GM18511 (cell line): Measurements from ENCODE around the gene KCNA2.

Source experiments
- ATAC-seq: cut with Tn5 transposase; IDR thresholded peaks from one replicate; pipeline ENCODE4 v1.9.1; 2021; ENCODE audit warnings: mild to moderate bottlenecking, moderate library complexity; ENCODE audit not compliant: unreplicated experiment

Gene KCNA2

DNA sequence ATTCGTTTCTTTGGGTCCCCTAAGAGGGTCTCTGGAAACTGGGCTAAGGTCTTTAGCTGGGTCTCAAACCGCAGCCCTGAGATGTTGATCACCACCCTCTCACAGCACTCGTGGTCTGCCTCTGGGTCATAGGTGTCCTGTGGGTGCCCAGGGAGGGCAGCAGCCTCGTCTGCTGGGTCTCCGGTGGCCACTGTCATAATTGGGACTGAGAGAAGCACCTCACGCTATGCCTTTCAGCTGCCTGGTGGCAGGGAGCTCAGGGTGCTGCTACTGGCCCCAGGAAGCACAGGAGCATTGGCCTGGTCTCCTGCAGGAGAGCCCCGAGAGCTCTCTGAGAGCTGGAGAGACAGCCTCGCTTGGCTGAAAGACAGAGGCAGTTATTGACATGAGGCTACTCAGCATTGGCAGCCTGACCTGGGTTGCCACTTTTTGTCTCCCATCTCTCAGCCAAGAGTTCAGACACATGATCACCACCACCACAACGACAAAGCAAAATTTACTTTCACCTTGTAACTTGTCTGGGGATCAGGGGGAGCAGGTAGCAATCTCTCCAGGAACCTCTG lies 1.5 kb downstream of the KCNA2 start:
- no peak for ATAC-seq

GRCh38 chr1:110603058-110603457 lies 3.1 kb downstream of the KCNA2 start:
- ATAC-seq: no peak

DNA sequence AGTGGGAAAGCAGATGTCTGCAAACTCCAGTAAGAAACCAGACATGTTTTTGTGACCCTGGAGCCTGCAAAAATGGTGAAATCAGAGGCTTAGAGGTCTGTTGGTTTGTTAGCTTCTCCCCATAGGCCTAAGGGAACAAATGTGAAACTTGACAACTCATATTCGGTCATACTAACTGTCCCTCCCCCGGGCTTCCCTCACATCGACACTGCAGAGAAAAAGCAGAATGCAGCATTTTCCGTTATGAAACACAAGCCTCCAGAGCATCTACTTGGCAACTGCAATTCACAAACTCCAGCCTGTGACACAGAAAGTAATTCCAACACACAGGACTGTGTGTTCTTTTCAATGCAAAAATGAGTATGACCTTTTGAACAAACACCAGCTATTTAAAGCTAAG lies 3.7 kb downstream of the KCNA2 start:
- no peak for ATAC-seq

GRCh38 chr1:110601332-110601731 lies 4.8 kb downstream of the KCNA2 start:
- ATAC-seq: no peak

DNA sequence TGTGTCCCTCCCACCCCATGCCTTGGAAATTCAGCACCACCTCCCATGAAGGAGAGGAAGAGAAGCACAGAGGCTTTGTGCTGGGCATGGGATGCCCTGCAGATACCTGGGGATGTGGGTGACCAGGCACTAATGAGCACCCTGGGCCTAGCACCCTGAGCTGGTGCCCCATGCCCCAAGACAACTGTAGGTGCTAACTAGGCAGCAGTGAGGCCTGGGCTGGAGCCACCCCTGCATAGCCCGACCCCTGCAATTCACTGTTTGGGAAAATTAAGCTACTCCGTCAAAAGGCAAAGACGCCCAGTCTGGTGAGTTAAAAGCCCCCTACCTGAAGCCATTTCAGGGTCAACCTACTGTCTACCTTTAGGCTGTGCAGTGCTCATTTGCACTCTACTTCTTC lies 5.4 kb downstream of the KCNA2 start:
- no peak for ATAC-seq

GRCh38 chr1:110597966-110598365 lies 8.2 kb downstream of the KCNA2 start:
- ATAC-seq: no peak

- no peak for ATAC-seq
These were observed 9.8 kb downstream of the KCNA2 start for GRCh38 chr1:110596312-110596711.

- ATAC-seq: no peak
These were observed 10.8 kb downstream of the KCNA2 start for GRCh38 chr1:110595353-110595710.

DNA sequence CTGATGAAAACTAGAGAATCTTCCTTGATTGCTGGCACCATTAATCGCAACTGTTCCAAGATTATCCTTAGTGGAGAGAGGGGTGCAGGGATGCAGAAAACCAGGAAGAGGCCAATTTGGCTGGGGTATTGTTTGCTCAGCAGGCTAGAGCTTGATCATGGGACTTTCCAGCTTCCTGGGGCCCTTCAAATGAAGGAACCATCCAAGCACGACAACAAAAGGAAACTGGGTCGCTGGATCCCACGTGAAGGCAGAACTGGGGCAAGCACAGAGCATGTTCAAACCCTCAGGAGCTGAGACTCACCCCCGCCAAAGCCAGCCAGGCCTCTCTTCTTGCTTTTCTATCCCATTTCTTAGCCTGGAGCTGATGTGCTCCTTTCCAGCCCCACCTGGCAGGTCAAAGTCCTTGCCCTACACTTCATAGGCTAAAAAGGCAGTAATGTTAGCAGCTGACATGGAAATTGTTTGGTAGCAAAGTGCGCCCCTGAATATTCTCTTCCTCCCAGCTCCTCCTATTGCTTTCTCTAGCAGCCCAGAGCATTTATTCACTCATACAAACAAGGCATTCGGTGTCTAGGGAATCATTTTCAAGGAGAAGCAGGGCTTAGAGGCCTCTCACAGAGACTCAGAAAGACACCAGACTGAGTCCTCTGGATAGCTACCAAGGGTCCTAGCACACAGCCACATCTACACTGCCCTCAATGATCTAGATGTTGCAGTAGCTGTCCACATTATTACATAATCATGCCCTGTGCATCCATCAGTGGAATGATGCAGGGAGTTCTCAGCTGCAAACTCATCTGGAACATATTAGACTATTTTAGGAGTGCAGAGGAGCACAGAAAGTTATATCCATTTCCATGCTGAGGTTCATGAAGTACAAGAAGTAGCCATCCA lies 11.5 kb downstream of the KCNA2 start:
- ATAC-seq: no peak

DNA sequence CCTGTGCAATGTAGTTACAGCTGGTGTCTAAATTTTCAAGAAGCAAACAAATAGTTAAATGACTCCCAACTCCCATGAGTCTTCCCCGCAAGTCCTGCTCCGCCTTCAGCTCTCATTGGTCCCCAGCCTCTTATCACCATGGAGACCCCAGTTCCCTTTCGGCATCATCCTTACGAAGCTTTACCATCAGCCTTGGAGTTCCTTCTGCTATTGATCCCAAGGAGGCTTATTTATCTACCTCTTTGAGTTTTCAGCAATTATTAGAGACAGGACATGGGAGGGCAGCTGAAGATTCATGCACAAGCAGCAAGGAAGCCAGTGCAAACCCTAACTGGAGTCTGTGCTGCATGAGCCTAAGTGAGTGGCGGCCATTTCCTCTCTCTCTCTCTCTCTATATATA lies 12.3 kb downstream of the KCNA2 start:
- ATAC-seq: no peak

DNA sequence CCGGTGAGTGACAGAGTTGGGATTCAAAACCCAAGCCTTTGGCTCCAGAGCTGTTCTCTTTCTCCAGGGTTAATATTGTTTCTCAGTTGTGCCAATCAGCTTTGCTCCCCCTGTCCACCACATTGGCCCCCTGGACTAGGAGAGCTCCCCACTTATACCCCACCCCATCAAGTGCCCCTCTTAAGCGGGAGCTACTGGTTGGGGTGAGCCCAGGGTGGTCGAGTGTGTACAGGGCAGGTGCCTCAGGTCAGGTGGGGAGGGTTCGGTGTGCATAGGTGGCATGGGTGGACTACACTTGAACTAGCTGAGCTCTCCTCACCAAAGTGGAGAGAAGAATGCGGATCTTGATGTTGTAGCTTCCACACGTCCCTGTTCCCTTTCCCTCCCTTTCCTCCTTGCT lies 14.2 kb downstream of the KCNA2 start:
- no peak for ATAC-seq

- ATAC-seq: no peak
These were observed 17.2 kb downstream of the KCNA2 start for GRCh38 chr1:110588991-110589390.

- ATAC-seq: no peak
These were observed 17.7 kb downstream of the KCNA2 start for GRCh38 chr1:110588486-110588885.

DNA sequence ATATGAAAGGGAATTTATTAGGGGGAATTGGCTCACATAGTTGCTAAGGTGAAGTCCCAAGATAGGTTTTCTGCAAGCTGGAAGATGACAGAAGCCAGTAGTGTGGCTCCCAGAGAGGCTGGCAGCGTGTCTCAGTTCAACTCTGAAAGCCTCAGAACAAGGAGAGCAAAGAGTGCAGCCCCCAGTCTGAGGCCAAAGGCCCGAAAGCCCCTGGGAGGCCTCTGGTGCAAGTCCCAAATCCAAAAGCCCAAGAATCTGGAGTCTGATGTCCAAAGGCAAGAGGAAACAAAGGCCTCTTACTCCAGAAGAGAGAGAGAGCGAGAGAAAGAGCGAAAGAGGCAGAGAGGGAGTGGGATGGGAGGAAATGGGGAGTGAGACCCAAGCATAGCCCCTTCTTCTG lies 18.3 kb downstream of the KCNA2 start:
- no peak for ATAC-seq

DNA sequence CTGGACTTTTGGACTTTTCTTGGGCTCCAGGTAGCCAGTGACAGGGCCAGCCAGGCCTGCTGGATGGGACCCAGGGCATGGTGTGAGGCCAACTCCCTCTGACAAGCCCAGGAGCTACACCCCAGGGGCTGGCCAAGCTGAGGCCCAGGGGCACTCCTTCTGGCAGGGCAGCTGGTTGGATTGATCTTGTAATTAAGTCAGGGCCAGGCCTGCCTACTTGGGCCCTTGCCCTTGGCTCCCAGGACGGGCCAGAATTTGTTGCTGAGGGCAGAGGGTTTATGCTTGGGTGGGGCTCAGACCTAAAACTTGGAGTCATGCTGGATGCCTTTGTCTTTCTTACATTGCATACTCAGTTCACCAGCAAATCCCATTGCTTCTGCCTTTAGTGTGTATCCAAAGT lies 20.7 kb downstream of the KCNA2 start:
- ATAC-seq: no peak

- no peak for ATAC-seq
These were observed 22.1 kb downstream of the KCNA2 start for GRCh38 chr1:110584045-110584444.

GRCh38 chr1:110583505-110583904 lies 22.7 kb downstream of the KCNA2 start:
- ATAC-seq: no peak

DNA sequence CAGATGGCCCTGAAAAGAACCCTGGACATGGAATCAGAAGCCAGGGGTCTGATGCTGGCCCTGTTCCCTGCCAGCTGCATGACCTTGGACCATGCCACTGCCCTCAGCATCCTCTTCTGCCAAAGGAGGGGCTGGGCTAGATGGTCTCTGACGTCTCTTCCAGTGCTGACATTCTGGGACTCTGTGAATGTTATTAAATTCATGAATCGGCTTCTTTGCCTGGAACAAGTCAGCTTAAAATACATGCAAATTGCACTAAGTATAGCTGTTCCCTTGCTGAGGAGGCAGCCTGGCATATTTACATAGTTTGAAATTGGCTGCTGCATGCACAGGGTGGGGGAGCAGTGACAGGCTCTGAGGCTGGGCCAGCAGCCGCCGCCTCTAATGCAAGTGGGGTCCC lies 23.8 kb downstream of the KCNA2 start:
- ATAC-seq: no peak

GRCh38 chr1:110581682-110582145 lies 24.4 kb downstream of the KCNA2 start:
- no peak for ATAC-seq

DNA sequence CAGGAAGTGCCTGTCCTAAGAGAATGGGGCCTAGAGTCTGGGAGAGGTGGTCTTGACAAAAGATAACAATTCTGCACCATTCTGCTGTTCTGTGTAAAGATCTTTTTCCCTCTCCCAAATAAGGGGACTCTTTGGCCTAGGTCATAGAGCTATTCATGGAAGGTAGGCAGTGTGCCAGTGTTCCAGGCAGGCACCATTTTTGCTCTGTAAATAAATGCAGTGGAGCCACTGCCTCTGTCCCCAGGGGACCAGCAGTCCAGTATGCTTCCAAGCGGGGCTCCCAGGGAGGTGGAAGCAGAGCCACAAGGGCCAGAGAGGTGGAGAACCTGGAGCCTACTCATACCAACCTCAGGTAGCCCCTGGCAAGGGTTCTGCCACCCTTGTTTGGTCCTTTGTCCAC lies 25.9 kb downstream of the KCNA2 start:
- ATAC-seq: no peak

- no peak for ATAC-seq
These were observed 26.7 kb downstream of the KCNA2 start for GRCh38 chr1:110579460-110579859.

DNA sequence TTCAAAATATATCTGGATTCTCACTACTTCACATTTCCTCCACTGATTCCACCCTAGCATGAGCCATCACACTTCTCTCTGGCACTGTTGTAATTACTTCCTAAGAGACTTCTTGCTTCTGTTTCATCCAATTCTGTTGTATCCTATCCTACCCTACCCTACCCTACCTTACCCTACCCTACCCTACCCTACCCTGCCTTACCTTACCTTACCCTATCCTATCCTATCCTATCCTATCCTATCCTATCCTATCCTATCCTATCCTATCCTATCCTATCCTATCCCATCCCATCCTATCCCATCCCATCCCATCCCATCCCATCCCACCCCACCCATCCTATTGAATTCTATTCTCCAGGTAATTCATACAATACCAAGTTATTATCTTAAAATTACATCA lies 29.7 kb downstream of the KCNA2 start:
- no peak for ATAC-seq

GRCh38 chr1:110573314-110573713 lies 32.8 kb downstream of the KCNA2 start:
- ATAC-seq: no peak
